Cardiac fibroblast (primary cell): ENCODE results near the gene SKI.
A peak's percentile ranks its signal among the peaks of the same experiment; 100 is the strongest.
"Not testable (repeated sequence)": the region's sequence is repeated elsewhere in the genome, so short reads cannot be mapped to it uniquely, and the experiment has no call there.

Source experiments
- DNase-seq, 2 donors: peaks; one replicate each; pipeline versions ENCODE4 v3.0.0 to v3.0.0-alpha.2; 2010; ENCODE audit warnings: low read depth in 2 of 2
- H3K4me3 ChIP-seq, 2 donors: replicated peaks in 1 of 2; 1 replicate in 1 of 2; 2 replicates in 1 of 2; pipeline ENCODE4 v1.5.1; 2011; ENCODE audit warnings: low read depth in 2 of 2, low read length in 2 of 2, mild to moderate bottlenecking in 2 of 2, moderate library complexity in 1 of 2
- TF ChIP-seq, protein P1 (sequence below): IDR thresholded peaks from one replicate; pipeline ENCODE4 v1.5.1; 2011; ENCODE audit warnings: low read depth, mild to moderate bottlenecking, low read length, inconsistent platforms

SKI gene

GRCh38 chr1:2291577-2291976 is 63.5 kb downstream of the SKI start:
- H3K4me3 ChIP-seq, result peak overlapping the region in 1 of 2 donors; percentile 44
- TF ChIP-seq, protein P1, sequence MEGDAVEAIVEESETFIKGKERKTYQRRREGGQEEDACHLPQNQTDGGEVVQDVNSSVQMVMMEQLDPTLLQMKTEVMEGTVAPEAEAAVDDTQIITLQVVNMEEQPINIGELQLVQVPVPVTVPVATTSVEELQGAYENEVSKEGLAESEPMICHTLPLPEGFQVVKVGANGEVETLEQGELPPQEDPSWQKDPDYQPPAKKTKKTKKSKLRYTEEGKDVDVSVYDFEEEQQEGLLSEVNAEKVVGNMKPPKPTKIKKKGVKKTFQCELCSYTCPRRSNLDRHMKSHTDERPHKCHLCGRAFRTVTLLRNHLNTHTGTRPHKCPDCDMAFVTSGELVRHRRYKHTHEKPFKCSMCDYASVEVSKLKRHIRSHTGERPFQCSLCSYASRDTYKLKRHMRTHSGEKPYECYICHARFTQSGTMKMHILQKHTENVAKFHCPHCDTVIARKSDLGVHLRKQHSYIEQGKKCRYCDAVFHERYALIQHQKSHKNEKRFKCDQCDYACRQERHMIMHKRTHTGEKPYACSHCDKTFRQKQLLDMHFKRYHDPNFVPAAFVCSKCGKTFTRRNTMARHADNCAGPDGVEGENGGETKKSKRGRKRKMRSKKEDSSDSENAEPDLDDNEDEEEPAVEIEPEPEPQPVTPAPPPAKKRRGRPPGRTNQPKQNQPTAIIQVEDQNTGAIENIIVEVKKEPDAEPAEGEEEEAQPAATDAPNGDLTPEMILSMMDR, result no peak
- DNase-seq, result no peak

DNA sequence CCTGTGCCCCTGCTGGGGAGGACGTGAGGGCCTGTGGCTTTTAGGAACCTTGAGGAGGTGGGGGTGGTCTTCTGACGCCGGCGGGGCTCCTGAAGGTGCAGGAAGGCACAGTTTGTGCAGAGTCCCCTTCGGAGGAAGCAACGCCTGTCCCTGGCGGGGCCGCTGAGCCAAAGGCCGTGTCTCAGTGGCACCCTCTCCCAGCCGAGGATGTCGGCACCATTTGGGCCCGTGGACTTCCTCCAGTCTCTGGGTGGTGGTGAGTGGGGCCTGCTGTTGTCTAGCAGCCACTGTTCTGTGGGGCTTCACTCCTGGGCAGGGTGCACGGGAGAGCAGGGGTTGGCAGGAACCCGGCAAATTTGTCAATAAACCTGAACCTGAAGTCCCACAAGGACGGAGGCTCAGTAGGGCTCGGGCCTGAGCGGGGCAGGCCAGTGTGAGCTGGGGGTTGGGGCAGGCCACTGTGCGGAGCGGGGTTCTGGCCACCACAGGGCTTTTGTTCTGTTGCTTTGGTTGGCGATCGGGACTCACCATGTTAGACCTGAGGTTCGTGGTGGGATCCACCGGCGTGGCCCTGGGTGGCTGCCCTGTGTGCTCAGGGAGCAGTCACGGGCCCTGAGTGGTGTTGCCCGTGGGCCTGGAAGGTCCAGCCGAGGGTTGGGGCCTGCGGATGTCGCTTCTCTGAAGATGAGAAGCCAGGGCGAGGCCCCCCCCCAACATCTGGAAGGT is 64.8 kb downstream of the SKI start:
- no peak overlapping the region for H3K4me3 ChIP-seq
- TF ChIP-seq, protein P1, result no peak
- no peak for DNase-seq

- peak; percentile 34 to 55 for DNase-seq
- TF ChIP-seq, protein P1, result no peak
- H3K4me3 ChIP-seq, result no peak overlapping the region
Observed at GRCh38 chr1:2294033-2294724, 66.1 kb downstream of the SKI start.

DNA sequence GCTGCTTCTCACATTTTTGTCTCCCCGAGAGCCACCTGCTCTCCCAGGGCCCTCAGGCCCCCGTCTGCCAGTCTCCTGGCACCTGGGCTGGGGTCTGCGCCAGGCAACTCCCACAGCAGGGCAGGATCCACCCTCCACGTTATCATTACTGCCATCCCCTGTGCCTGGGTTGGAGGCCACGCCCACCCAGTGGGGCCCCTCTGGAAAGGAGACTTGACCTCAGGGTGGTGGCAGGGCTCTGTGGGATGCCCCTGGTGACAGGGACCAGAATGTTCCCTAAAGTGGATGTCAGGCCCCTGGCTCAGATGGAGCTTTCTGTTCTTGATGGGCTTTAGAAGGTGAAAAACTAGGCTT is 66.6 kb downstream of the SKI start:
- H3K4me3 ChIP-seq, result no peak overlapping the region
- TF ChIP-seq, protein P1, result no peak
- DNase-seq, result no peak

- TF ChIP-seq, protein P1, result no peak
- DNase-seq, result no peak
- H3K4me3 ChIP-seq, result no peak overlapping the region
Observed at GRCh38 chr1:2295526-2295925, 67.4 kb downstream of the SKI start.

DNA sequence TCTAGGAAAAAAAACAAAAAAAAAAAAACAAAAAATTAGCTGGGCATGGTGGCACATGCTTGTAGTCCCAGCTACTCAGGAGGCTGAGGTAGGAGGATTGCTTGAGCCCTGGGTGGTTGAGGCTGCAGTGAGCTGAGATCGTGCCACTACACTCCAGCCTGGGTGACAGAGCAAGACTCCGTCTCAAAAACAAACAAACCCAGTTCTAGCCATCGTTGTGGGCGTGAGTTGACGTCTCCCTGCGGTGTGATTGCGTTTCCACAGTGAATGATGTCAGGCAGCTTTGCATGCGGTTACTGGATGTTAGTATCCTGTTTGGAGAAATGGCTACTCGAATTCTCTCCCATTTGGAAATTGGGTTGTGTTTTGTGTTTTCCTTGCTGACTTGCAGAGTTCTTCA is 68.1 kb downstream of the SKI start:
- DNase-seq, H3K4me3 ChIP-seq: not testable (repeated sequence)

GRCh38 chr1:2296614-2297013 is 68.5 kb downstream of the SKI start:
- TF ChIP-seq, protein P1, result no peak
- H3K4me3 ChIP-seq, result no peak overlapping the region

More at GRCh38 chr1:2296614-2297013, 68.5 kb downstream of the SKI start:
- no peak for DNase-seq
